Fibroblast of mammary gland (primary cell): Measurements from ENCODE around the gene RBM17.

ENCODE experiments used
- DNase-seq: peaks from one replicate; pipeline ENCODE4 v3.0.0-alpha.2; 2010; ENCODE audit warnings: low read depth
- H3K4me3 ChIP-seq: 2 replicates; pipeline ENCODE4 v1.5.1; 2011; ENCODE audit warnings: low read depth, mild to moderate bottlenecking, low read length, moderate library complexity; ENCODE audit not compliant: control insufficient read depth
- TF ChIP-seq, protein P1 (sequence below): conservative IDR thresholded peaks from 2 replicates; pipeline ENCODE4 v1.5.1; 2011; ENCODE audit warnings: low read depth, low read length, inconsistent platforms; ENCODE audit not compliant: control insufficient read depth, insufficient read depth

RBM17 gene

GRCh38 chr10:6128087-6128486 lies 39.3 kb downstream of the RBM17 start:
- TF ChIP-seq, protein P1, sequence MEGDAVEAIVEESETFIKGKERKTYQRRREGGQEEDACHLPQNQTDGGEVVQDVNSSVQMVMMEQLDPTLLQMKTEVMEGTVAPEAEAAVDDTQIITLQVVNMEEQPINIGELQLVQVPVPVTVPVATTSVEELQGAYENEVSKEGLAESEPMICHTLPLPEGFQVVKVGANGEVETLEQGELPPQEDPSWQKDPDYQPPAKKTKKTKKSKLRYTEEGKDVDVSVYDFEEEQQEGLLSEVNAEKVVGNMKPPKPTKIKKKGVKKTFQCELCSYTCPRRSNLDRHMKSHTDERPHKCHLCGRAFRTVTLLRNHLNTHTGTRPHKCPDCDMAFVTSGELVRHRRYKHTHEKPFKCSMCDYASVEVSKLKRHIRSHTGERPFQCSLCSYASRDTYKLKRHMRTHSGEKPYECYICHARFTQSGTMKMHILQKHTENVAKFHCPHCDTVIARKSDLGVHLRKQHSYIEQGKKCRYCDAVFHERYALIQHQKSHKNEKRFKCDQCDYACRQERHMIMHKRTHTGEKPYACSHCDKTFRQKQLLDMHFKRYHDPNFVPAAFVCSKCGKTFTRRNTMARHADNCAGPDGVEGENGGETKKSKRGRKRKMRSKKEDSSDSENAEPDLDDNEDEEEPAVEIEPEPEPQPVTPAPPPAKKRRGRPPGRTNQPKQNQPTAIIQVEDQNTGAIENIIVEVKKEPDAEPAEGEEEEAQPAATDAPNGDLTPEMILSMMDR = no peak
- DNase-seq = no peak
- H3K4me3 ChIP-seq = no peak overlapping the region

- peak; percentile 66 for DNase-seq
- H3K4me3 ChIP-seq = no peak overlapping the region
- TF ChIP-seq, protein P1 = no peak
Measured at GRCh38 chr10:6128591-6129251, 39.9 kb downstream of the RBM17 start.

DNA sequence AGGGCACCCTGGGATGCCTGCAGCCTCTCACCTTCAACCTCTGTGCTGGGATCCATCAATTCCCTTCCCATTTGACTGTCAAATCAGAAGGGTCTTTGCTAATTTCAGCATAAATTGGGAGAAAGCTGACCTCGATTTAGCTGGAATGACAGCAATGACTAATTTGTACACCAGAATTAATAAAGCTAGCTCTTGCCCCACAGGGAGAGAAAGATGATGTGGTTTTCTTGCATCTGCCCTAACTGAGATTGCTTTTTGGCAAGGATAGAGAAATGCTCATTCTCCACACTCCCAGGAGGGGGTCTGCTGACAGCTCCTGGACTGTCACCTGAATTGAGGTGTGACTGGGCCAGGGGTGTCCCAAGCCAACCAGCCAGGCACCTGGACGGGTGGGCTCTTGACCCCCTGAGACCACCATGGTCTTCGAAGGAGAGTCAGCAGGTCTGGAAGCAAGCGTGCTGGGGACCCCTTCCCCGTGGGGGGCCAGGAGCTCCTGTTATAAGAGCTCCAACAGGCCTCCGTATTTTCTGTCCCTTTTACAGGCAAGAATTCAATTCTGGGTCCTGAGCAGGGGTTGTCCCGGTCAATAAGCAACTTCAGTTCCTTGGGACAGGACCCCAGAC lies 42.1 kb downstream of the RBM17 start:
- peak; percentile 54 for DNase-seq
- TF ChIP-seq, protein P1 = no peak

DNA sequence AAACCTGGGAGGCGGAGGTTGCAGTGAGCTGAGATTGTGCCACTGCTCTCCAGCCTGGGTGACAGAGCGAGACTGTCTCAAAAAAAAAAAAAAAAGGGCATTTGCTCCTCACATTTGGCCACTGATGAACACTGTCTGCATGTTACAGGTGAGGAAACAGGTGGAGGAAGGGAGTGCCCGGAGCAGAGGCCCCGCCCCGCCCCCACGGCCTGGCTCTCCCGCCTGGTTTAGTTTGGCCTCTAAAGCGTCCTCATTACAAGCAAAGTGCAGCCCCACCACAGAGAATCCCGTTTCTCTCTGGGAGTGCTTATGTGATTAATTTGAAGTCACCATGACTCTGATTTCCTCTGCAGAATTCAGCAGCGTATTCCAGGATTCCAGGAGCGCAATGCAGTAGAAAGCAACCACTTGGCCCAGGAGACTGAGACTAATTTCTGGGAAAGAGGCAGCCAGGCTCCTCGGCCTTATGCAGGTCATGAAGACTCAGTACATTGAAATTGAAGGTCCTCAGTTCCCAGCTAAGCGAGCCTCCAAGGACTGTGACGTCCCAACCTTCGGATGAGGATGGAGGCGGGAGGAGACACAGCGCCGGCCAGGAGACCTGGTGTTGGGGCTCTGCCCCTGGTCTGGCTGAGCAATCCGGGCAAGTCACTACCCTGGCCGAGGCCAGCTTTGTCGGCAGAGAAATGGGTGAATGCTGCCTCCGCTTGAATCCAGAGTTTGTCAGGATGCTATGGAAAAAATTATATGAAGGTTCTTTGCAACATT lies 44.7 kb downstream of the RBM17 start:
- H3K4me3 ChIP-seq = no peak overlapping the region
- TF ChIP-seq, protein P1 = no peak
- DNase-seq = no peak

More for the DNA sequence above, 42.1 kb downstream of the RBM17 start:
- no peak overlapping the region for H3K4me3 ChIP-seq

- DNase-seq = no peak
- TF ChIP-seq, protein P1 = no peak
- H3K4me3 ChIP-seq = no peak overlapping the region
Measured at GRCh38 chr10:6134099-6134823, 45.4 kb downstream of the RBM17 start.

- no peak for DNase-seq
- no peak overlapping the region for H3K4me3 ChIP-seq
- TF ChIP-seq, protein P1 = no peak
Measured at GRCh38 chr10:6135039-6135438, 46.2 kb downstream of the RBM17 start.
